BLaER1 treated with 17β-estradiol and CSF1 and Interleukin-3, amounts not matched to agents 10 nM and 100 nM (cell line): Measurements from ENCODE around the gene CUL1.

Experiments
- H3K27ac ChIP-seq, 11 experiments: shearing (Covaris generic); formaldehyde crosslinking; 2 replicates each; pipeline ENCODE4 v1.8.1; 2022
- H3K27me3 ChIP-seq, 11 experiments: shearing (Covaris generic); formaldehyde crosslinking; 2 replicates each; pipeline ENCODE4 v1.8.1; 2022
- H3K36me3 ChIP-seq, 11 experiments: shearing (Covaris generic); formaldehyde crosslinking; 2 replicates each; pipeline ENCODE4 v1.8.1; 2022
- H3K4me1 ChIP-seq, 10 experiments: shearing (Covaris generic); formaldehyde crosslinking; 2 replicates each; pipeline ENCODE4 v1.8.1; 2022
- H3K4me2 ChIP-seq, 11 experiments: shearing (Covaris generic); formaldehyde crosslinking; 2 replicates each; pipeline ENCODE4 v1.8.1; 2022
- H3K4me3 ChIP-seq, 10 experiments: shearing (Covaris generic); formaldehyde crosslinking; 2 replicates each; pipeline ENCODE4 v1.8.1; 2022
- H3K9ac ChIP-seq, 11 experiments: shearing (Covaris generic); formaldehyde crosslinking; 2 replicates each; pipeline ENCODE4 v1.8.1; 2022
- H3K9me3 ChIP-seq, 11 experiments: shearing (Covaris generic); formaldehyde crosslinking; replicated peaks in 1 of 11; 2 replicates each; pipeline ENCODE4 v1.8.1; 2022
- H4K20me1 ChIP-seq, 11 experiments: shearing (Covaris generic); formaldehyde crosslinking; 2 replicates each; pipeline ENCODE4 v1.8.1; 2022
- Cebpa-rat ChIP-seq, 11 experiments: shearing (Covaris generic); IDR thresholded peaks; 2 replicates each; pipeline ENCODE4 v1.8.1; 2022

Gene CUL1

GRCh38 chr7:148670374-148670773 lies 28.3 kb upstream of the CUL1 start:
- H4K20me1 ChIP-seq: no peaks in the 10 kb centered on the region
- no peaks in the 10 kb centered on the region for H3K27me3 ChIP-seq
- peaks cover 13 to 20% (median 16%) of the 10 kb centered on the region in 10 experiments for H3K4me1 ChIP-seq
- H3K4me2 ChIP-seq: peak overlapping the region; percentile 49 to 79 (median 62)
- peak overlapping the region in 3 of 11 experiments; percentile 0 to 26 (median 14); a peak in 2 of 22 replicates for H3K9ac ChIP-seq
- no peak overlapping the region for H3K4me3 ChIP-seq
- peaks cover 19 to 36% (median 28%) of the 10 kb centered on the region in 11 experiments for H3K9me3 ChIP-seq
- peak overlapping the region in 4 of 11 experiments; percentile 8 to 38 (median 20); a peak in 5 of 22 replicates for H3K27ac ChIP-seq
- H3K36me3 ChIP-seq: 0 out of 22 replicates have a peak, but pooled peaks cover 0 to 5% (median 0%) of the 10 kb centered on the region in 11 experiments
- no peak for TF ChIP-seq Cebpa-rat (IDR thresholded peaks at IDR 0.05)

DNA sequence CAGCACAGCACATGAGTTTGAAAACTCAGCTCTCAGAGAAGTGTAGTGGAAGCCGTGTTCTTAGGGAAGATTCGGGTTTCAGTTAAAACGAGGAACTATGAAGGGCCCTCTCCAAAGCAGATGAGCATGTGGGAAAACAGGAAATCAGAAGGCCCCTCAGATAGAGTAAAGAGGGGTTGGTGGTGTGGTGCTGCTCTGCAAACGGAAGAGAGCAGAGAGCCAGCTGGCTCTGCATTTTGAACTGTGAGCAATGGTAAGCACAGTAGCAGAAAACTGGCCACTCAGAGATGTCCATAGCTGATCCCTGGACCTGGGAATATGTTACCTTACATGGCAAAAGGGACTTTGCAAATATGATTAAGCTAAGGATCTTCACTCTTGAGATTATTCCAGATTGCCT lies 27.9 kb upstream of the CUL1 start:
- H3K4me1 ChIP-seq: peaks cover 13 to 20% (median 16%) of the 10 kb centered on the region in 10 experiments
- H3K27me3 ChIP-seq: no peaks in the 10 kb centered on the region
- 0 out of 22 replicates have a peak, but pooled peaks cover 0 to 5% (median 0%) of the 10 kb centered on the region in 11 experiments for H3K36me3 ChIP-seq
- H3K4me2 ChIP-seq: peak overlapping the region; percentile 49 to 79 (median 62)
- H4K20me1 ChIP-seq: no peaks in the 10 kb centered on the region
- peak overlapping the region in 3 of 11 experiments; percentile 0 to 26 (median 14); a peak in 2 of 22 replicates for H3K9ac ChIP-seq
- peak overlapping the region in 6 of 11 experiments; percentile 8 to 38 (median 22); a peak in 9 of 22 replicates for H3K27ac ChIP-seq
- no peak for TF ChIP-seq Cebpa-rat (IDR thresholded peaks at IDR 0.05)
- H3K9me3 ChIP-seq: peaks cover 19 to 41% (median 32%) of the 10 kb centered on the region in 11 experiments
- H3K4me3 ChIP-seq: no peak overlapping the region

DNA sequence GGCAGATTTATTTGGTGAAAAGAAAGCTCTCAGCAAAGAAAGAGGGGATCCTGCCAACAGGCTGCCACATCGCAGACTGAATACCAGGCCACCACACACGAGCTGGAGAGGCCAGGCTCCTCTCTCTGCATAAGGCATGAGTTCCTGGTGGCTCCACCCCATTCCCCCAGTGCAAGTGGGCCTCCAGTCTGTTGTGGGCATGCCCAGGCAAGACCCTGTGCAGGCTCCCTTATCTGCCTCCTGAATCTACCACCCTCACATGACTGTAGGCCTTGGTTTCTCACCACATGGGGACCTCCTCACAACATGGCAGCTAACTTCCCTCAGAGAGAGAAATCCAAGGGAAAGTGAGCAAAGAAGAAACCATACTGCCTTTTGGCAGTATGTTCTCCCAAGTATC lies 26.7 kb upstream of the CUL1 start:
- TF ChIP-seq Cebpa-rat (IDR thresholded peaks at IDR 0.05): no peak
- Histone ChIP-seq H3K4me1 (peaks cover 13 to 20% (median 16%) of the 10 kb centered on the region in 10 experiments), H3K9ac (no peak overlapping the region), H4K20me1 (no peaks in the 10 kb centered on the region), H3K4me3 (no peak overlapping the region), H3K27ac (no peak overlapping the region), H3K4me2 (0 out of 22 replicates have a peak overlapping the region, but pooled peaks of 1 of the 11 experiments have one; percentile 58), H3K27me3 (no peaks in the 10 kb centered on the region), H3K9me3 (peaks cover 23 to 47% (median 35%) of the 10 kb centered on the region in 11 experiments), H3K36me3 (0 out of 22 replicates have a peak, but pooled peaks cover 0 to 5% (median 0%) of the 10 kb centered on the region in 11 experiments)

DNA sequence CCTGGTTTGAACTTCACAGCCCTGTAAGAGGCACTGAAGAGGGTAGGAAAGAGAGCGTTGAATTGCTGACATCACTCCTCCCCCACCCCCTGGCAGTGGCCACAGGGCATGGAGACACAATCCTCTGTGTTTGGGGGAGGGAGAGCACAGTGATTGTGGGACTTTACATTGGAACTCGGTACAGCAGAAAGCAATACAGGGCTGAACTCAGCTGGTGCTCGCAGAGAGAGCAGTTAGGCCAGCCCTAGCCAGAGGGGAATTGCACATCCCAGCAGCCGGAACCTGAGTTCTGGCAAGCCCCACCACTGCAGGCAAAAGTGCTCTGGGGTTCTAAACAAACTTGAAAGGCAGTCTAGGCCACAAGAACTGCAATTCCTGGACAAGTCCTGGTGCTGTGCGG lies 24.0 kb upstream of the CUL1 start:
- no peaks in the 10 kb centered on the region for H4K20me1 ChIP-seq
- H3K27ac ChIP-seq: no peak overlapping the region
- no peak overlapping the region for H3K4me2 ChIP-seq
- no peak overlapping the region for H3K9ac ChIP-seq
- H3K9me3 ChIP-seq: peaks cover 25 to 48% (median 37%) of the 10 kb centered on the region in 11 experiments
- peaks cover 17 to 24% (median 21%) of the 10 kb centered on the region in 10 experiments for H3K4me1 ChIP-seq
- no peaks in the 10 kb centered on the region for H3K27me3 ChIP-seq
- H3K36me3 ChIP-seq: 0 out of 22 replicates have a peak, but pooled peaks cover 0 to 5% (median 0%) of the 10 kb centered on the region in 11 experiments
- no peak overlapping the region for H3K4me3 ChIP-seq
- no peak for TF ChIP-seq Cebpa-rat (IDR thresholded peaks at IDR 0.05)

DNA sequence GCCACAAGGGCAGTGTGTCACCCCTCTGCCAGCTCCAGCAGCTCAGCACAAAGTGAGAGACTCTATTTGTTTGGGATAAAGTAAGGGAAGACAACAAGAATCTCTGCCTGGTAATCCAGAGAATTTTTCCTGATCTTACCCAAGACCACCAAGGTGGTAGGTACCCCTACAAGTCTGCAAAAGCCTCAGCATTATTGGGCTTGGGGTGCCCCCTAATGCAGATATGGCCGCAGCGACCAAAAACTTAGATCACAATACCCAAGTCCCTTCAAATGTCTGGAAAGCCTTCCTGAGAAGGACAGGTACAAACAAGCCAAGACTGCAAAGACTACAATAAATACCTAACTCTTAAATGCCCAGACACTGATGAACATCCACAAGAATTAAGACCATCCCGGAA lies 22.4 kb upstream of the CUL1 start:
- peaks cover 25 to 50% (median 38%) of the 10 kb centered on the region in 11 experiments for H3K9me3 ChIP-seq
- H3K27me3 ChIP-seq: no peaks in the 10 kb centered on the region
- H3K4me1 ChIP-seq: peaks cover 2 to 11% (median 7%) of the 10 kb centered on the region in 10 experiments; a peak in 19 of 20 replicates
- no peaks in the 10 kb centered on the region for H4K20me1 ChIP-seq
- H3K27ac ChIP-seq: no peak overlapping the region
- 0 out of 22 replicates have a peak, but pooled peaks cover 0 to 5% (median 0%) of the 10 kb centered on the region in 11 experiments for H3K36me3 ChIP-seq
- no peak overlapping the region for H3K4me2 ChIP-seq
- H3K4me3 ChIP-seq: no peak overlapping the region
- no peak overlapping the region for H3K9ac ChIP-seq
- no peak for TF ChIP-seq Cebpa-rat (IDR thresholded peaks at IDR 0.05)

- Histone ChIP-seq H3K9me3 (peaks cover 5 to 17% (median 14%) of the 10 kb centered on the region in 11 experiments; a peak in 21 of 22 replicates), H3K36me3 (no peaks in the 10 kb centered on the region), H3K4me2 (no peak overlapping the region), H4K20me1 (no peaks in the 10 kb centered on the region), H3K27ac (no peak overlapping the region), H3K27me3 (no peaks in the 10 kb centered on the region), H3K4me1 (peaks cover 0 to 9% (median 5%) of the 10 kb centered on the region in 10 experiments; a peak in 8 of 20 replicates), H3K9ac (no peak overlapping the region), H3K4me3 (no peak overlapping the region)
- no peak for TF ChIP-seq Cebpa-rat (IDR thresholded peaks at IDR 0.05)
These were observed 16.9 kb upstream of the CUL1 start for GRCh38 chr7:148681821-148682220.

DNA sequence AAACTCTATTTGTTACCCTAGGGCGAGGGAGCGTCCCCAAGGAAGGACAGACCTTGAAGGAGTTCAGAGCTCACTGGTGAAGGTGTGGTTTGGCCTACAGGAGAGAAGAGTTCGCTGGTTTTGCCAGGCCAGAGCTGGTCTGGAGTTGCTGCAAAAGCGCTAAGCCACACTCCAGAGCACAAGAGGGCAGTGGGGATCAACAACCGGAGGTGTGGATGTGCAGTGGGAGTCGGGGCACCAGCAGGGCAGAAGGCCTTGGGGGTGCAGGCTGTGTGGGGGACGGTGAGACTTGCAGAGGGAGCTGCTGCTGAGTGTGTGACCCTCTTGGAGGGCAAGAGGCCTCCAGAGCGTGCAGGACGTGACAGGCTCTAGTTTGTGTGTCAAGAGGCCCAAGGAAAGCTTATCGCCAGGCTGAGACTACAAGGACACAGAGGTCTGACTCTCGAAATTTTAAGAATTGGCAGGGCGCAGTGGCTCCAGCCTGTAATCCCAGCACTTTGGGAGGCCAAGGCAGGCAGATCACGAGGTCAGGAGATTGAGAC lies 14.3 kb upstream of the CUL1 start:
- Histone ChIP-seq H3K4me3 (no peak overlapping the region), H4K20me1 (no peaks in the 10 kb centered on the region), H3K4me2 (no peak overlapping the region), H3K4me1 (peaks cover 0 to 9% (median 0%) of the 10 kb centered on the region in 10 experiments; a peak in 2 of 20 replicates), H3K27me3 (no peaks in the 10 kb centered on the region), H3K9me3 (peaks cover 5 to 15% (median 10%) of the 10 kb centered on the region in 11 experiments; a peak in 21 of 22 replicates), H3K27ac (no peak overlapping the region), H3K36me3 (no peaks in the 10 kb centered on the region), H3K9ac (no peak overlapping the region)
- TF ChIP-seq Cebpa-rat (IDR thresholded peaks at IDR 0.05): no peak

- H4K20me1 ChIP-seq: no peaks in the 10 kb centered on the region
- no peak overlapping the region for H3K4me2 ChIP-seq
These were observed 12.3 kb upstream of the CUL1 start for GRCh38 chr7:148686312-148686937.

DNA sequence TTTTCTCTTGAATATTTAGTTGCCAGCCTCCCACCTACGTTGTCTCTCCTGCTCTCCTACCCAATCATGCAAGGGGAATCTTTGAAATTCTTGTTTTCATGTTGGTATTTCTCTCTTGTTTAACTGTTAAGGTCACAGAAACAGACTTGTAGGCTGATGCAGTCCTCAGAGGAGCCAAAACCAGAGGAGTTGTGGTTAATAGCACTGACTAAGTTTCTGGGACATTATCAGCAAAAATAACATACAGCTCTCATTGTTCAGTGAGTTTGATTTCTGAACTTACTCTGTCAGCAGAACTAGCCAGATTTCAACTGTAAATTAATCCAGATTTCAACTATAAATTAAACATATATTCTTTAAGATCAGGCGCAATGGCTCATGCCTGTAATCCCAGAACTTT lies 11.1 kb upstream of the CUL1 start:
- Histone ChIP-seq H3K36me3 (no peaks in the 10 kb centered on the region), H3K27me3 (no peaks in the 10 kb centered on the region), H3K4me1 (peaks cover 0 to 19% (median 0%) of the 10 kb centered on the region in 10 experiments; a peak in 2 of 20 replicates), H3K27ac (no peak overlapping the region), H3K4me3 (no peak overlapping the region), H3K4me2 (peak overlapping the region in 1 of 11 experiments; percentile 23; a peak in 1 of 22 replicates), H3K9ac (no peak overlapping the region), H3K9me3 (no peaks in the 10 kb centered on the region), H4K20me1 (no peaks in the 10 kb centered on the region)
- TF ChIP-seq Cebpa-rat (IDR thresholded peaks at IDR 0.05): no peak

More at GRCh38 chr7:148686312-148686937, 12.3 kb upstream of the CUL1 start:
- Histone ChIP-seq H3K27ac (no peak overlapping the region), H3K36me3 (no peaks in the 10 kb centered on the region), H3K27me3 (no peaks in the 10 kb centered on the region), H3K9ac (no peak overlapping the region), H3K9me3 (peaks cover 5 to 9% (median 8%) of the 10 kb centered on the region in 11 experiments; a peak in 21 of 22 replicates), H3K4me3 (no peak overlapping the region), H3K4me1 (peaks cover 0 to 19% (median 0%) of the 10 kb centered on the region in 10 experiments; a peak in 2 of 20 replicates)
- no peak for TF ChIP-seq Cebpa-rat (IDR thresholded peaks at IDR 0.05)
